DMS 273 (cell line): ENCODE results near the gene ABHD4.

Experiments used
- DNase-seq: peaks from one replicate; lab custom pipeline; 2025; ENCODE audit not compliant: unreplicated experiment; lab: John Stamatoyannopoulos, UW

Gene ABHD4

DNA sequence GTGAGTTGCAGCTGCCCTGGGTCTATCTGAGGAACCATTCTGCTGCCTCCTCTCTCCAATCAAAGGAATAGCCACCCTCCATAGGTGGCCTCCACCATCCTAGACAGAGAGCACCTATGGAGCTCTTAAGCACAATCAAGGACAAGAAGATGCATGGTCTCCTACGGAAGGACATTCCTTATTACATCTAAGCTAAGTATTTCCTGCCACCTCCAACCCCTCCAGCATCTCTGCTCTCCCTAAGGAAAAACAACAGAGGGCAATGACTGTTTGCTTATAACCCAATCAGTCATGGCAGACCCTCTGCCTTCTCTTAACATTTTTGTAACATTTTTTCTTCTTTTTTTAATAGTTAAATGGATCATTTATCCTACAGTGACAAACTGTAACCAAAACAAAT lies 60.8 kb downstream of the ABHD4 start:
- no peak for DNase-seq

DNA sequence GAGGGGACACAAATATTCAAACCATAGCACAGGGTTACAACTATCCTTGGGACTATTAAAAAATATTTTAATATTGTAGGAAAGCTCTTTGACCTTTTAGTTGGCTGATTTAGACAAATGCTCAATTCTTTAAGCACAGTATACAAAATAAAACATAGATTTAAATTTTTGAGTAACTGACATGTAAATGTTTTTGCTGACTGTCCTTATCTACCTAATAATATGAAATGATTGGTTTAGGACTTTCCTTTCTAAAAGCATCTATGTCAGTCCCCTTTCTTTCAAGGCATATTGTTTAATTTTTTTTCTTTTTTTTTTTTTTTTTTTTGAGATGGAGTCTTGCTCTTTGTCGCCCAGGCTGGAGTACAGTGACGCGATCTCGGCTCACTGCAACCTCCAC lies 62.6 kb downstream of the ABHD4 start:
- no peak for DNase-seq
